Measurements from ENCODE around the gene FBXO7.

FBXO7 gene

GRCh38 chr22:32542066-32542676, 67.6 kb downstream of the FBXO7 start:
- H3K4me3 ChIP-seq (ENCODE audit: low read length): no peak overlapping the region
- TF ChIP-seq CTCF (conservative IDR thresholded peaks at IDR 0.05; ENCODE audit: low read depth, low read length): no peak
- no peak for DNase-seq (ENCODE audit: low read depth)

GRCh38 chr22:32542677-32543357, 68.2 kb downstream of the FBXO7 start:
- no peak overlapping the region for H3K4me3 ChIP-seq (ENCODE audit: low read length)
- no peak for DNase-seq (ENCODE audit: low read depth)
- no peak for TF ChIP-seq CTCF (conservative IDR thresholded peaks at IDR 0.05; ENCODE audit: low read depth, low read length)

- no peak overlapping the region for H3K4me3 ChIP-seq (ENCODE audit: low read length)
- no peak for DNase-seq (ENCODE audit: low read depth)
- no peak for TF ChIP-seq CTCF (conservative IDR thresholded peaks at IDR 0.05; ENCODE audit: low read depth, low read length)
Observed at GRCh38 chr22:32544953-32545558, 70.4 kb downstream of the FBXO7 start.

GRCh38 chr22:32545801-32546200, 71.2 kb downstream of the FBXO7 start:
- DNase-seq (ENCODE audit: low read depth): no peak
- no peak overlapping the region for H3K4me3 ChIP-seq (ENCODE audit: low read length)
- TF ChIP-seq CTCF (conservative IDR thresholded peaks at IDR 0.05; ENCODE audit: low read depth, low read length): no peak

GRCh38 chr22:32546496-32546895, 71.9 kb downstream of the FBXO7 start:
- TF ChIP-seq CTCF (conservative IDR thresholded peaks at IDR 0.05; ENCODE audit: low read depth, low read length): no peak
- no peak overlapping the region for H3K4me3 ChIP-seq (ENCODE audit: low read length)
- DNase-seq (ENCODE audit: low read depth): no peak

- DNase-seq (ENCODE audit: low read depth): no peak
- no peak overlapping the region for H3K4me3 ChIP-seq (ENCODE audit: low read length)
- TF ChIP-seq CTCF (conservative IDR thresholded peaks at IDR 0.05; ENCODE audit: low read depth, low read length): no peak
Observed at GRCh38 chr22:32546935-32547334, 72.3 kb downstream of the FBXO7 start.

GRCh38 chr22:32548039-32548438, 73.4 kb downstream of the FBXO7 start:
- TF ChIP-seq CTCF (conservative IDR thresholded peaks at IDR 0.05; ENCODE audit: low read depth, low read length): no peak
- no peak for DNase-seq (ENCODE audit: low read depth)
- H3K4me3 ChIP-seq (ENCODE audit: low read length): no peak overlapping the region
